ENCODE results near the gene RUFY3.

Gene RUFY3

DNA sequence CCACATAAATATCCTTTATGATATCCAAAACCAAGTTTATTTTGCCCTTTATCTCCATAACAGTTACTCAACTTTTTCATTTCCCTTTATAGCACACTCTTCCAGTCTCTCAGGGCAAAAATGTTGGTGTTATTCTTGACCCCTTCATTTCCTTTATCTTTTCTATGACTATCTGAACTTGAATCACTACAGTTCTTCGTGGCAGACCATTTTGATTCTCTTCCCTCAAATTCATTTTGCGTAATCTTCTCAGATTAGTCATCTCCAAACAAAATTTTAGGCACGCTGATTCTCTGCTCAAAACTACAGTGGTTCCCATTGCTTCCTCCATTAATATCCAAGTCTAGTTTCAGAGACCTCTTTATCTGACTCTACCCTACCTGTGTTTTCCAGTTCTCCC is 26.1 kb downstream of the RUFY3 start:
- H3K4me3 ChIP-seq (ENCODE audit: low read depth, low read length): no peak overlapping the region
- TF ChIP-seq, protein P1, sequence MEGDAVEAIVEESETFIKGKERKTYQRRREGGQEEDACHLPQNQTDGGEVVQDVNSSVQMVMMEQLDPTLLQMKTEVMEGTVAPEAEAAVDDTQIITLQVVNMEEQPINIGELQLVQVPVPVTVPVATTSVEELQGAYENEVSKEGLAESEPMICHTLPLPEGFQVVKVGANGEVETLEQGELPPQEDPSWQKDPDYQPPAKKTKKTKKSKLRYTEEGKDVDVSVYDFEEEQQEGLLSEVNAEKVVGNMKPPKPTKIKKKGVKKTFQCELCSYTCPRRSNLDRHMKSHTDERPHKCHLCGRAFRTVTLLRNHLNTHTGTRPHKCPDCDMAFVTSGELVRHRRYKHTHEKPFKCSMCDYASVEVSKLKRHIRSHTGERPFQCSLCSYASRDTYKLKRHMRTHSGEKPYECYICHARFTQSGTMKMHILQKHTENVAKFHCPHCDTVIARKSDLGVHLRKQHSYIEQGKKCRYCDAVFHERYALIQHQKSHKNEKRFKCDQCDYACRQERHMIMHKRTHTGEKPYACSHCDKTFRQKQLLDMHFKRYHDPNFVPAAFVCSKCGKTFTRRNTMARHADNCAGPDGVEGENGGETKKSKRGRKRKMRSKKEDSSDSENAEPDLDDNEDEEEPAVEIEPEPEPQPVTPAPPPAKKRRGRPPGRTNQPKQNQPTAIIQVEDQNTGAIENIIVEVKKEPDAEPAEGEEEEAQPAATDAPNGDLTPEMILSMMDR (IDR thresholded peaks at IDR 0.05; ENCODE audit: low read depth, low read length, missing control alignments): no peak
- DNase-seq (ENCODE audit: low read depth): no peak
- in situ Hi-C loops (cut with HindIII; ENCODE audit: low sequenced_read_pairs): no loop called here

DNA sequence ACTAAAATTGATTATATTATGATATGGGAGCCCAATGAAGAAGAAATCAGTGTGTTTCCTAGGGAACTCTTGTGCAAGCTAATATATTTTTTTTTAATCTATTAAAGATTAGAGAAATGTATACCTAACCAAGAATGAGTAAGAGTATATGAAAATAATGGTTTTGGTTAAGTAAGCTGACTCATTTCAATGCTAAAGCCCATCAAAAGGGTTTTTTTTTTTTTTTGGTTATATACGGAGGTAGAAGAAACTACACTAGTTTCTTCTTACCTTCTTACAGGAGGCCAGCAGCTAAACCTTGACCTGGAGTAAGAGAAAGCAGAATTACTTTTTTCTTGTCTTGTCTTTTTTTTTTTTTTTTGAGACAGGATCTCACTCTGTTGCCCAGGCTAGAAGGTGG is 27.5 kb downstream of the RUFY3 start:
- H3K4me3 ChIP-seq (ENCODE audit: low read depth, low read length): no peak overlapping the region
- TF ChIP-seq, protein P1 (IDR thresholded peaks at IDR 0.05; ENCODE audit: low read depth, low read length, missing control alignments): no peak
- in situ Hi-C loops (cut with HindIII; ENCODE audit: low sequenced_read_pairs): no loop called here
- no peak for DNase-seq (ENCODE audit: low read depth)

DNA sequence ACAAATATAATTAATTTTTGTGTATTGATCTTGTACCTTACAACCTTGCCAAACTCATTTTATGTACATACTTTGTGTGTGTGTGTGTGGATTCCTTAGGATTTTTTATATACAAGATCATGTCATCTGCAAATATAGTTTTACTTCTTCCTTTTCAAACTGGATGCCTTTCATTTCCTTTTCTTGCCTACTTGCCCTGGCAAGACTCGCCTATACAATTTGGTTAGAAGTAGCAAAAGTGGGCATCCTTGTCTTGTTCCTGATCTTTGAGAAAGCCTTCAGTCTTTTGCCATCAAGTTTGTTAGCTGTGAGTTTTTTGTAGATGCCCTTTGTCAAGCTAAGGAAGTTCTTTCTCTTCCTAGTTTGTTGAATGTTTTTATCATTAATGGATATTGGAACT is 30.5 kb downstream of the RUFY3 start:
- TF ChIP-seq, protein P1 (IDR thresholded peaks at IDR 0.05; ENCODE audit: low read depth, low read length, missing control alignments): no peak
- in situ Hi-C loops (cut with HindIII; ENCODE audit: low sequenced_read_pairs): no loop called here
- H3K4me3 ChIP-seq (ENCODE audit: low read depth, low read length): no peak overlapping the region
- DNase-seq (ENCODE audit: low read depth): no peak

DNA sequence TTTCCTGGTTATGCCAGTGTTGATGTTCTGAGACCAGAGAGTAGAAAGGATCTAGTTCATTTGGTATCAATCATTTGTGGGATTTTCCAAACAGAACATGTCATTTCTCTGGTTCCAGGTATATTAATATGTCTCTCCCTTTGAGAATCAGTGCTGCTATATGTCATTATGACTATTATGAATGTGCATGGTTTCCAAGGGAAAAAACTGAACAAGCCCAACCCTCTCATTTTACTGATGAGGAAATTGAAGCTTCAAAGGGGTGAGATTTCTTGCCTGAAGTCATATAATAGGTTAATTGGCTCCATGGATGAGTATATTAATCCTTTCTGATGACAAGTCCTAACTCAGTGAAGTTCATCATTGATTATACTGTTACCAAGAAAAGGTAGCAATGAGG is 31.9 kb downstream of the RUFY3 start:
- no peak for DNase-seq (ENCODE audit: low read depth)
- TF ChIP-seq, protein P1 (IDR thresholded peaks at IDR 0.05; ENCODE audit: low read depth, low read length, missing control alignments): no peak
- no peak overlapping the region for H3K4me3 ChIP-seq (ENCODE audit: low read depth, low read length)
- in situ Hi-C loops (cut with HindIII; ENCODE audit: low sequenced_read_pairs): no loop called here

DNA sequence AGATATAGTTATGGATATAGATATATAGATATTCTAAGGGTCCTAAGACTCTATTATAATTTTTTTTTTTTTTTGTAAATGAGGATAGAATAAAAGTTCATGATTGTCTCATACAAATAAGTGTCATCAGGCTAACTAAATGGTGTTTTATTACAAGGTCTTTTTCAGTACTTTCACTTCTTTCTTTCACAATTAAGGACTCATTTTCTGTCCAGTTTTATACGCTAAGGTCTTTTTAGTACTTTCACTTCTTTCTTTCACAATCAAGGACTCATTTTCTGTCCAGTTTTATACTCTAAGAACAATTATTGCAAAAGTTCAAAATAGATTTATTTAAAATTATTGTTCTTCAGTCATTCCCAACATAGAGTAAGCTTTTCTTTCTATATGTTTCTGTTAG is 32.7 kb downstream of the RUFY3 start:
- in situ Hi-C loops (cut with HindIII; ENCODE audit: low sequenced_read_pairs): no loop called here
- H3K4me3 ChIP-seq (ENCODE audit: low read depth, low read length): no peak overlapping the region
- no peak for DNase-seq (ENCODE audit: low read depth)
- TF ChIP-seq, protein P1 (IDR thresholded peaks at IDR 0.05; ENCODE audit: low read depth, low read length, missing control alignments): no peak

DNA sequence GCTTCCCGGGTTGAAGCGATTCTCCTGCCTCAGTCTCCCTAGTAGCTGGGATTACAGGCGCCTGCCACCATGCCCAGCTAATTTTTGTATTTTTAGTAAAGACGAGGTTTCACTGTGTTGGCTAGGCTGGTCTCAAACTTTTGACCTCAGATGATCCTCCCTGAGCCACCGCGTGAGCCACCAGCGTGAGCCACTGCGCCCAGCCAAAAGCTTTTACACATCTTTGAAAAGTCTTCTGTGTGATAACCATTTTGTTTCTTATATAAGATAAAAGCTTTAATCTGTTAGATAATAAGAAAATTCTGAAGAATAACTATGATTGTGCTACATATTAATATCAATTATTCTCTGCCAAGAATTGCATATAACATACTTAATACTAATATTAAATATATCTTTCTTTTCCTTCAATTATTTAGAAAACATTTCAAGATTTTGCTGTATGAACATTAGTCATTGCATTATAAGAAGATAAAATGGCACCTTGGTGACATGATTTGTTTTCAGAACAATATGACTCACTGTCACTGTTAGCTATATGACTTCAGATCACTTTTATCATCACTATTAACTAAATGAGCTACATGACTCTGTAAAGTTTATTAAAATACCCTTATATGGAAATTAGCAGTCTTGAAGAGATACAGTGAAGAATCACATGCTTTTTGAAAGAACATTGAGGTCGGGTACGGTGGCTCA is 33.4 kb downstream of the RUFY3 start:
- H3K4me3 ChIP-seq (ENCODE audit: low read depth, low read length): no peak overlapping the region
- TF ChIP-seq, protein P1 (IDR thresholded peaks at IDR 0.05; ENCODE audit: low read depth, low read length, missing control alignments): no peak
- in situ Hi-C loops (cut with HindIII; ENCODE audit: low sequenced_read_pairs): no loop called here
- no peak for DNase-seq (ENCODE audit: low read depth)
